GM12878 (cell line): ENCODE data around the gene SNX17. TPM values are rescaled to one million over a fixed set of nuclear protein-coding genes. Genes with fewer than 3 reads are reported as not detected.

Experiments
- ATAC-seq: fragments of 200-7000 bp; cut with Tn5 transposase; 3 replicates; pipeline ENCODE4 v1.9.1; 2020; ENCODE audit warnings: mild to moderate bottlenecking, moderate library complexity
- BruUV-seq: library from RNA; stranded (reverse); fragments of 400-500 nt; replicated peaks from 2 replicates; lab custom pipeline; 2021; lab: Mats Ljungman, UMichigan
- CTCF ChIA-PET: fragments of 300-600 bp; sonication (Branson Sonifier 250); formaldehyde crosslinking; extraction: SDS; loops from one replicate; lab custom pipeline; 2021; ENCODE audit warnings: inconsistent platforms; lab: Yijun Ruan, JAX
- POLR2A ChIA-PET: fragments of 350-600 bp; formaldehyde crosslinking; extraction: SDS; loops from one replicate; lab custom pipeline; 2021; ENCODE audit warnings: inconsistent platforms; lab: Charles Lee
- RAD21 ChIA-PET: fragments of 300-600 bp; sonication (Branson Sonifier 250); formaldehyde crosslinking; loops from one replicate; lab custom pipeline; 2023; ENCODE audit warnings: antibody characterized with exemption; ENCODE audit not compliant: unreplicated experiment; lab: Charles Lee
- SMC1A ChIA-PET: fragments of 300-600 bp; sonication (Branson Sonifier 250); formaldehyde crosslinking; loops from one replicate; lab custom pipeline; 2023; ENCODE audit not compliant: unreplicated experiment, uncharacterized antibody; lab: Charles Lee
- DNase-seq: peaks from one replicate; pipeline ENCODE4 v3.0.0-alpha.2; 2011; ENCODE audit warnings: low read depth, low spot score
- FAIRE-seq: peaks from 3 replicates; lab custom pipeline; 2011; peaks lifted over from hg19 to GRCh38; lab: Jason Lieb, UNC
- H2AFZ ChIP-seq: 2 replicates; pipeline ENCODE4 v1.6.0; 2011; ENCODE audit warnings: low read depth, low read length, control low read depth; ENCODE audit not compliant: control insufficient read depth
- H3K27ac ChIP-seq: 2 replicates; pipeline ENCODE4 v1.5.1; 2011; ENCODE audit warnings: control low read depth; ENCODE audit not compliant: control insufficient read depth, insufficient read depth
- H3K27me3 ChIP-seq, 2 experiments: replicated peaks in 1 of 2; 2 replicates each; pipeline versions ENCODE4 v1.6.0 to v1.6.1; 2011; ENCODE audit warnings: low read length in 1 of 2; ENCODE audit not compliant: control insufficient read depth in 2 of 2, insufficient read depth in 2 of 2
- H3K36me3 ChIP-seq, 2 experiments: 2 replicates each; pipeline ENCODE4 v1.5.1; 2011; ENCODE audit warnings: low read length in 1 of 2; ENCODE audit not compliant: control insufficient read depth in 2 of 2, insufficient read depth in 2 of 2
- H3K4me1 ChIP-seq: 2 replicates; pipeline ENCODE4 v1.6.1; 2011; ENCODE audit warnings: mild to moderate bottlenecking, low read length, moderate library complexity, mixed read lengths; ENCODE audit not compliant: control insufficient read depth, insufficient read depth
- H3K4me2 ChIP-seq: 2 replicates; pipeline ENCODE4 v1.6.0; 2011; ENCODE audit warnings: control low read depth; ENCODE audit not compliant: control insufficient read depth, insufficient read depth
- H3K4me3 ChIP-seq: fragments of 200-600 bp; sonication (generic); 2 replicates; pipeline ENCODE4 v1.5.1; 2016
- H3K79me2 ChIP-seq: 2 replicates; pipeline ENCODE4 v1.6.0; 2011; ENCODE audit warnings: low read length; ENCODE audit not compliant: control insufficient read depth, insufficient read depth
- H3K9ac ChIP-seq: 2 replicates; pipeline ENCODE4 v1.8.0; 2011; ENCODE audit warnings: low read length, control low read depth, mixed read lengths; ENCODE audit not compliant: control insufficient read depth, insufficient read depth
- H3K9me3 ChIP-seq: replicated peaks from 3 replicates; pipeline ENCODE4 v1.5.1; 2011; ENCODE audit warnings: mild to moderate bottlenecking, low read length; ENCODE audit not compliant: control insufficient read depth, insufficient read depth
- H4K20me1 ChIP-seq: 2 replicates; pipeline ENCODE4 v1.6.0; 2011; ENCODE audit not compliant: control insufficient read depth, insufficient read depth
- E4F1 ChIP-seq: fragments of 450-650 bp; IDR thresholded peaks from 2 replicates; pipeline ENCODE4 v1.6.1; 2018; ENCODE audit warnings: borderline replicate concordance, mild to moderate bottlenecking; ENCODE audit not compliant: partially characterized antibody
- FOS ChIP-seq: IDR thresholded peaks from 3 replicates; pipeline ENCODE4 v1.6.1; 2011; ENCODE audit warnings: borderline replicate concordance; ENCODE audit not compliant: insufficient read length; ENCODE audit errors: extremely low read depth
- GATAD2B ChIP-seq: fragments of 450-650 bp; conservative IDR thresholded peaks from 2 replicates; pipeline ENCODE4 v1.6.1; 2017; ENCODE audit warnings: low read depth, mild to moderate bottlenecking, moderate library complexity
- MEF2B ChIP-seq: fragments of 450-650 bp; IDR thresholded peaks from 2 replicates; pipeline ENCODE4 v1.6.1; 2018; ENCODE audit warnings: mild to moderate bottlenecking, moderate library complexity; ENCODE audit not compliant: partially characterized antibody, poor library complexity, severe bottlenecking
- PAX5 ChIP-seq: IDR thresholded peaks from 2 replicates; pipeline ENCODE4 v1.6.1; 2011; ENCODE audit warnings: low read depth, low read length, borderline replicate concordance
- PAX8 ChIP-seq: fragments of 450-650 bp; IDR thresholded peaks from 2 replicates; pipeline ENCODE4 v1.6.1; 2017; ENCODE audit warnings: mild to moderate bottlenecking, moderate library complexity
- POLR2AphosphoS5 ChIP-seq: IDR thresholded peaks from 2 replicates; pipeline ENCODE4 v1.6.1; 2011; ENCODE audit warnings: mild to moderate bottlenecking, low read length, inconsistent platforms
- RAD21 ChIP-seq: IDR thresholded peaks from 2 replicates; pipeline ENCODE4 v1.6.1; 2011; ENCODE audit warnings: mild to moderate bottlenecking, low read depth, low read length, moderate library complexity; ENCODE audit not compliant: insufficient read depth
- SIN3A ChIP-seq: IDR thresholded peaks from 2 replicates; pipeline ENCODE4 v1.6.1; 2012; ENCODE audit warnings: low read depth, low read length, improper control_type of control experiment
- SMAD1 ChIP-seq: fragments of 450-650 bp; IDR thresholded peaks from 2 replicates; pipeline ENCODE4 v1.6.1; 2018; ENCODE audit warnings: mild to moderate bottlenecking, low read depth; ENCODE audit not compliant: partially characterized antibody
- SPI1 ChIP-seq: IDR thresholded peaks from 2 replicates; pipeline ENCODE4 v1.6.1; 2011; ENCODE audit warnings: low read depth, mild to moderate bottlenecking, low read length, moderate library complexity, borderline replicate concordance; ENCODE audit not compliant: insufficient read depth
- YBX1 ChIP-seq: fragments of 450-650 bp; IDR thresholded peaks from 2 replicates; pipeline ENCODE4 v1.6.1; 2016; ENCODE audit warnings: antibody characterized with exemption
- ZNF217 ChIP-seq: fragments of 450-650 bp; IDR thresholded peaks from 2 replicates; pipeline ENCODE4 v1.6.1; 2017; ENCODE audit warnings: antibody characterized with exemption, mild to moderate bottlenecking
- ZNF622 ChIP-seq: fragments of 450-650 bp; IDR thresholded peaks from 2 replicates; pipeline ENCODE4 v1.6.1; 2017; ENCODE audit warnings: mild to moderate bottlenecking, inconsistent platforms
- WGBS: methylation state at CpG from one replicate; pipeline ENCODE4 v1.1.6; 2016; ENCODE audit warnings: low lambda C conversion rate; ENCODE audit not compliant: insufficient replicate concordance, insufficient coverage; ENCODE audit errors: missing lambda C conversion rate; 5-methylcytosine and 5-hydroxymethylcytosine counted together
- in situ Hi-C: fragments of 300-500 bp; cut with MboI; formaldehyde crosslinking; loops from 9 replicates; pipeline ENCODE4 v1.14.3; 2018; ENCODE audit warnings: mixed read lengths
- intact Hi-C: fragments of 100-400 bp; cut with micrococcal nuclease; formaldehyde crosslinking; loops from one replicate; pipeline ENCODE4 v1.14.2; 2022; ENCODE audit not compliant: unreplicated experiment
- polyA plus RNA-seq, 11 experiments: library from polyadenylated mRNA; depleted of rRNA in 4 of 11; unstranded in 6 of 11; stranded (reverse) in 5 of 11; fragments of >200 nt; fragmentation: Nextera tagmentation in 4 of 11; fragmentation: Illumina TruSeq in 1 of 11; extraction: Ambion mirVana in 4 of 11; extraction: Trizol in 1 of 11; gene quantifications; 1 replicate in 1 of 11; 2 replicates in 10 of 11; pipeline versions ENCODE4 v1.2.1 to v1.2.3, GENCODE V29; 2011 to 2016; ENCODE audit warnings: inconsistent platforms in 2 of 11, missing spikeins in 2 of 11, low read depth in 1 of 11
- total RNA-seq, 4 experiments: library from RNA; depleted of rRNA in 3 of 4; stranded (reverse); fragments of >200 nt in 3 of 4; fragmentation: Illumina TruSeq in 1 of 4; extraction: Trizol in 1 of 4; gene quantifications; 2 replicates each; pipeline versions ENCODE4 v1.2.1 to v1.2.3, GENCODE V29; 2013 to 2021
- TF ChIP-seq, protein P1 (sequence below): IDR thresholded peaks from 2 replicates; pipeline ENCODE4 v1.6.1; 2012; ENCODE audit warnings: low read length, inconsistent platforms
- TF ChIP-seq, protein P2 (sequence below): fragments of 450-650 bp; formaldehyde crosslinking; IDR thresholded peaks from 2 replicates; pipeline ENCODE4 v1.4.0; 2020; ENCODE audit warnings: mild to moderate bottlenecking, moderate library complexity

Gene SNX17
- total and polyA plus RNA-seq, 10 of the 15 experiments (the other 5 are each of a cell fraction or from before 2014, with no cell fraction given) = 6.5 to 116 (median 84.4) TPM

GRCh38 chr2:27421660-27422250 is 51.3 kb downstream of the SNX17 start (continued):
- TF ChIP-seq E4F1 (no peak), SIN3A (no peak), PAX5 (no peak)

DNA sequence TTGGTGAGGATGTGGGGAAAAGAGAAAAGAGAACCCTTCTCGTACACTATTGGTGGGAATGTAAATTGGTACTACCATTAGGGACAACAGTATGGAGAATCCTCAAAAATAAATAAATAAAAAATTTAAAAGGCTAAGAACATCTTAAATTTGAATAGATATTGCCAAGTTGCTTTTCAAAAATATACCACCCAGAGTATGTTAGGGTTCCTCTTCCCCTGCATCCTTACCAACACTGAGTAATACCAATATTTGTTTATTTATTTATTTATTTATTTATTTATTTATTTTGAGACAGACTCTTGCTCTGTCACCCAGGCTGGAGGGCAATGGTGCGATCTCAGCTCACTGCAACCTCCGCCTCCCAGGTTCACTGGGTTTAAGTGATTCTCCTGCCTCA is 52.5 kb downstream of the SNX17 start:
- in situ Hi-C loops = no loop called here
- Histone ChIP-seq H3K36me3 (no peaks in the 10 kb centered on the region), H2AFZ (no peak overlapping the region), H3K79me2 (no peaks in the 10 kb centered on the region), H3K27ac (no peak overlapping the region), H3K9ac (no peak overlapping the region), H3K27me3 (no peaks in the 10 kb centered on the region), H3K9me3 (no peaks in the 10 kb centered on the region), H3K4me2 (no peak overlapping the region), H4K20me1 (no peaks in the 10 kb centered on the region), H3K4me1 (no peaks in the 10 kb centered on the region), H3K4me3 (no peak overlapping the region)
- ChIA-PET CTCF (no interaction called here), RAD21 (no interaction called here), SMC1A (interaction anchor here (1.3 kb wide), 1 partner anchor 13 kb away, joined by 3 read pairs; no protein-coding TSS in a partner anchor), POLR2A (no interaction called here)
- TF ChIP-seq GATAD2B = no peak
- TF ChIP-seq, protein P1, sequence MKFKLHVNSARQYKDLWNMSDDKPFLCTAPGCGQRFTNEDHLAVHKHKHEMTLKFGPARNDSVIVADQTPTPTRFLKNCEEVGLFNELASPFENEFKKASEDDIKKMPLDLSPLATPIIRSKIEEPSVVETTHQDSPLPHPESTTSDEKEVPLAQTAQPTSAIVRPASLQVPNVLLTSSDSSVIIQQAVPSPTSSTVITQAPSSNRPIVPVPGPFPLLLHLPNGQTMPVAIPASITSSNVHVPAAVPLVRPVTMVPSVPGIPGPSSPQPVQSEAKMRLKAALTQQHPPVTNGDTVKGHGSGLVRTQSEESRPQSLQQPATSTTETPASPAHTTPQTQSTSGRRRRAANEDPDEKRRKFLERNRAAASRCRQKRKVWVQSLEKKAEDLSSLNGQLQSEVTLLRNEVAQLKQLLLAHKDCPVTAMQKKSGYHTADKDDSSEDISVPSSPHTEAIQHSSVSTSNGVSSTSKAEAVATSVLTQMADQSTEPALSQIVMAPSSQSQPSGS = no peak
- no peak for TF ChIP-seq MEF2B
- no peak for TF ChIP-seq ZNF217
- no peak for TF ChIP-seq RAD21
- no peak for TF ChIP-seq PAX8
- TF ChIP-seq, protein P2, sequence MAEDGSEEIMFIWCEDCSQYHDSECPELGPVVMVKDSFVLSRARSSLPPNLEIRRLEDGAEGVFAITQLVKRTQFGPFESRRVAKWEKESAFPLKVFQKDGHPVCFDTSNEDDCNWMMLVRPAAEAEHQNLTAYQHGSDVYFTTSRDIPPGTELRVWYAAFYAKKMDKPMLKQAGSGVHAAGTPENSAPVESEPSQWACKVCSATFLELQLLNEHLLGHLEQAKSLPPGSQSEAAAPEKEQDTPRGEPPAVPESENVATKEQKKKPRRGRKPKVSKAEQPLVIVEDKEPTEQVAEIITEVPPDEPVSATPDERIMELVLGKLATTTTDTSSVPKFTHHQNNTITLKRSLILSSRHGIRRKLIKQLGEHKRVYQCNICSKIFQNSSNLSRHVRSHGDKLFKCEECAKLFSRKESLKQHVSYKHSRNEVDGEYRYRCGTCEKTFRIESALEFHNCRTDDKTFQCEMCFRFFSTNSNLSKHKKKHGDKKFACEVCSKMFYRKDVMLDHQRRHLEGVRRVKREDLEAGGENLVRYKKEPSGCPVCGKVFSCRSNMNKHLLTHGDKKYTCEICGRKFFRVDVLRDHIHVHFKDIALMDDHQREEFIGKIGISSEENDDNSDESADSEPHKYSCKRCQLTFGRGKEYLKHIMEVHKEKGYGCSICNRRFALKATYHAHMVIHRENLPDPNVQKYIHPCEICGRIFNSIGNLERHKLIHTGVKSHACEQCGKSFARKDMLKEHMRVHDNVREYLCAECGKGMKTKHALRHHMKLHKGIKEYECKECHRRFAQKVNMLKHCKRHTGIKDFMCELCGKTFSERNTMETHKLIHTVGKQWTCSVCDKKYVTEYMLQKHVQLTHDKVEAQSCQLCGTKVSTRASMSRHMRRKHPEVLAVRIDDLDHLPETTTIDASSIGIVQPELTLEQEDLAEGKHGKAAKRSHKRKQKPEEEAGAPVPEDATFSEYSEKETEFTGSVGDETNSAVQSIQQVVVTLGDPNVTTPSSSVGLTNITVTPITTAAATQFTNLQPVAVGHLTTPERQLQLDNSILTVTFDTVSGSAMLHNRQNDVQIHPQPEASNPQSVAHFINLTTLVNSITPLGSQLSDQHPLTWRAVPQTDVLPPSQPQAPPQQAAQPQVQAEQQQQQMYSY = no peak
- TF ChIP-seq ZNF622 = no peak
- TF ChIP-seq YBX1 = no peak
- no peak for TF ChIP-seq POLR2AphosphoS5
- no peak for TF ChIP-seq PAX5
- no peak for TF ChIP-seq SPI1
- TF ChIP-seq FOS = no peak
- TF ChIP-seq SMAD1 = no peak
- 80% methylated on average over 3 of the region's 3 CpGs for WGBS
- no peak for DNase-seq
- BruUV-seq = no TSS peak
- intact Hi-C loops = no loop called here
- ATAC-seq = no peak
- FAIRE-seq = no peak
